ENCODE data around the gene TTC23L. TPM values are rescaled to one million over a fixed set of nuclear protein-coding genes. Genes with fewer than 3 reads are reported as not detected.
"Not testable (repeated sequence)": the region's sequence is repeated elsewhere in the genome, so short reads cannot be mapped to it uniquely, and the experiment has no call there.

TTC23L gene
- total and polyA plus RNA-seq, 4 donors: 4.1 to 6.1 (median 4.9) TPM

- WGBS (ENCODE audit: insufficient coverage): no CpG with 5 or more reads among the region's 1 CpG
- no peaks in the 10 kb centered on the region for H3K4me1 ChIP-seq (ENCODE audit: control insufficient read depth, insufficient read depth, low read length)
- H3K27me3 ChIP-seq (ENCODE audit: control insufficient read depth, insufficient read depth, low read length): no peaks in the 10 kb centered on the region
- H3K27ac ChIP-seq (ENCODE audit: low read depth, low read length): no peak overlapping the region
- H3K4me3 ChIP-seq (ENCODE audit: low read depth, low read length): no peak overlapping the region
- H3K36me3 ChIP-seq (ENCODE audit: control insufficient read depth, insufficient read depth, low read length): peaks cover 5% of the 10 kb centered on the region
- no peaks in the 10 kb centered on the region for H3K9me3 ChIP-seq (ENCODE audit: control insufficient read depth, insufficient read depth, low read length)
- DNase-seq (ENCODE audit: low read depth in 4 of 6, low spot score in 6 of 6): no peak
Measured at GRCh38 chr5:34811706-34812105, 27.3 kb upstream of the TTC23L start.

- no peak for DNase-seq (ENCODE audit: low read depth in 4 of 6, low spot score in 6 of 6)
- Histone ChIP-seq H3K4me3 (ENCODE audit: low read depth, low read length) (no peak overlapping the region), H3K9me3 (ENCODE audit: control insufficient read depth, insufficient read depth, low read length) (no peaks in the 10 kb centered on the region), H3K27me3 (ENCODE audit: control insufficient read depth, insufficient read depth, low read length) (no peaks in the 10 kb centered on the region), H3K27ac (ENCODE audit: low read depth, low read length) (no peak overlapping the region), H3K4me1 (ENCODE audit: control insufficient read depth, insufficient read depth, low read length) (no peaks in the 10 kb centered on the region), H3K36me3 (ENCODE audit: control insufficient read depth, insufficient read depth, low read length) (peaks cover 5% of the 10 kb centered on the region)
- WGBS (ENCODE audit: insufficient coverage): no CpG with 5 or more reads among the region's 3 CpGs
Measured at GRCh38 chr5:34813509-34813908, 25.5 kb upstream of the TTC23L start.

GRCh38 chr5:34817558-34818351 is 21.2 kb upstream of the TTC23L start:
- H3K4me3 ChIP-seq (ENCODE audit: low read depth, low read length): no peak overlapping the region
- H3K27me3 ChIP-seq (ENCODE audit: control insufficient read depth, insufficient read depth, low read length): no peaks in the 10 kb centered on the region
- no peak for DNase-seq (ENCODE audit: low read depth in 4 of 6, low spot score in 6 of 6)
- H3K27ac ChIP-seq (ENCODE audit: low read depth, low read length): no peak overlapping the region
- no peaks in the 10 kb centered on the region for H3K9me3 ChIP-seq (ENCODE audit: control insufficient read depth, insufficient read depth, low read length)
- WGBS (ENCODE audit: insufficient coverage): 60% methylated on average over 1 of the region's 3 CpGs
- H3K4me1 ChIP-seq (ENCODE audit: control insufficient read depth, insufficient read depth, low read length): no peaks in the 10 kb centered on the region
- peaks cover 3% of the 10 kb centered on the region for H3K36me3 ChIP-seq (ENCODE audit: control insufficient read depth, insufficient read depth, low read length)

- H3K4me1 ChIP-seq (ENCODE audit: control insufficient read depth, insufficient read depth, low read length): no peaks in the 10 kb centered on the region
- DNase-seq (ENCODE audit: low read depth in 4 of 6, low spot score in 6 of 6): no peak
- no peak overlapping the region for H3K27ac ChIP-seq (ENCODE audit: low read depth, low read length)
- no peak overlapping the region for H3K4me3 ChIP-seq (ENCODE audit: low read depth, low read length)
- no peaks in the 10 kb centered on the region for H3K9me3 ChIP-seq (ENCODE audit: control insufficient read depth, insufficient read depth, low read length)
- no CpG with 5 or more reads among the region's 3 CpGs for WGBS (ENCODE audit: insufficient coverage)
- peaks cover 3% of the 10 kb centered on the region for H3K36me3 ChIP-seq (ENCODE audit: control insufficient read depth, insufficient read depth, low read length)
- no peaks in the 10 kb centered on the region for H3K27me3 ChIP-seq (ENCODE audit: control insufficient read depth, insufficient read depth, low read length)
Measured at GRCh38 chr5:34818717-34819116, 20.2 kb upstream of the TTC23L start.

GRCh38 chr5:34820593-34820992 is 18.4 kb upstream of the TTC23L start:
- Histone ChIP-seq H3K27me3 (ENCODE audit: control insufficient read depth, insufficient read depth, low read length) (no peaks in the 10 kb centered on the region), H3K27ac (ENCODE audit: low read depth, low read length) (no peak overlapping the region), H3K9me3 (ENCODE audit: control insufficient read depth, insufficient read depth, low read length) (no peaks in the 10 kb centered on the region), H3K4me3 (ENCODE audit: low read depth, low read length) (no peak overlapping the region), H3K36me3 (ENCODE audit: control insufficient read depth, insufficient read depth, low read length) (no peaks in the 10 kb centered on the region), H3K4me1 (ENCODE audit: control insufficient read depth, insufficient read depth, low read length) (no peaks in the 10 kb centered on the region)
- no peak for DNase-seq (ENCODE audit: low read depth in 4 of 6, low spot score in 6 of 6)
- 92% methylated on average over 1 of the region's 1 CpG for WGBS (ENCODE audit: insufficient coverage)

- no peaks in the 10 kb centered on the region for H3K27me3 ChIP-seq (ENCODE audit: control insufficient read depth, insufficient read depth, low read length)
- H3K36me3 ChIP-seq (ENCODE audit: control insufficient read depth, insufficient read depth, low read length): peaks cover 6% of the 10 kb centered on the region
- 99% methylated on average over 7 of the region's 8 CpGs for WGBS (ENCODE audit: insufficient coverage)
Measured at GRCh38 chr5:34822956-34823715, 15.8 kb upstream of the TTC23L start.

GRCh38 chr5:34826347-34826746 is 12.6 kb upstream of the TTC23L start:
- H3K4me3 ChIP-seq (ENCODE audit: low read depth, low read length): no peak overlapping the region
- 60% methylated on average over 1 of the region's 6 CpGs for WGBS (ENCODE audit: insufficient coverage)
- peaks cover 14% of the 10 kb centered on the region for H3K36me3 ChIP-seq (ENCODE audit: control insufficient read depth, insufficient read depth, low read length)
- no peaks in the 10 kb centered on the region for H3K27me3 ChIP-seq (ENCODE audit: control insufficient read depth, insufficient read depth, low read length)
- no peak for DNase-seq (ENCODE audit: low read depth in 4 of 6, low spot score in 6 of 6)
- no peaks in the 10 kb centered on the region for H3K4me1 ChIP-seq (ENCODE audit: control insufficient read depth, insufficient read depth, low read length)
- no peak overlapping the region for H3K27ac ChIP-seq (ENCODE audit: low read depth, low read length)
- no peaks in the 10 kb centered on the region for H3K9me3 ChIP-seq (ENCODE audit: control insufficient read depth, insufficient read depth, low read length)

More at GRCh38 chr5:34822956-34823715, 15.8 kb upstream of the TTC23L start:
- Histone ChIP-seq H3K4me3 (ENCODE audit: low read depth, low read length) (no peak overlapping the region), H3K9me3 (ENCODE audit: control insufficient read depth, insufficient read depth, low read length) (no peaks in the 10 kb centered on the region), H3K4me1 (ENCODE audit: control insufficient read depth, insufficient read depth, low read length) (no peaks in the 10 kb centered on the region), H3K27ac (ENCODE audit: low read depth, low read length) (no peak overlapping the region)
- DNase-seq (ENCODE audit: low read depth in 4 of 6, low spot score in 6 of 6): no peak

GRCh38 chr5:34827588-34828506 is 11.1 kb upstream of the TTC23L start:
- no peak overlapping the region for H3K4me3 ChIP-seq (ENCODE audit: low read depth, low read length)
- H3K36me3 ChIP-seq (ENCODE audit: control insufficient read depth, insufficient read depth, low read length): peaks cover 14% of the 10 kb centered on the region
- 96% methylated on average over 4 of the region's 6 CpGs for WGBS (ENCODE audit: insufficient coverage)
- H3K27me3 ChIP-seq (ENCODE audit: control insufficient read depth, insufficient read depth, low read length): no peaks in the 10 kb centered on the region
- DNase-seq (ENCODE audit: low read depth in 4 of 6, low spot score in 6 of 6): no peak
- no peaks in the 10 kb centered on the region for H3K4me1 ChIP-seq (ENCODE audit: control insufficient read depth, insufficient read depth, low read length)
- H3K27ac ChIP-seq (ENCODE audit: low read depth, low read length): no peak overlapping the region
- no peaks in the 10 kb centered on the region for H3K9me3 ChIP-seq (ENCODE audit: control insufficient read depth, insufficient read depth, low read length)

GRCh38 chr5:34830827-34831226 is 8.1 kb upstream of the TTC23L start:
- H3K27ac ChIP-seq (ENCODE audit: low read depth, low read length); H3K4me1 ChIP-seq (ENCODE audit: control insufficient read depth, insufficient read depth, low read length); H3K4me3 ChIP-seq (ENCODE audit: low read depth, low read length); H3K9me3 ChIP-seq (ENCODE audit: control insufficient read depth, insufficient read depth, low read length); H3K27me3 ChIP-seq (ENCODE audit: control insufficient read depth, insufficient read depth, low read length); DNase-seq (ENCODE audit: low read depth in 4 of 6, low spot score in 6 of 6): not testable (repeated sequence)
- peaks cover 14% of the 10 kb centered on the region for H3K36me3 ChIP-seq (ENCODE audit: control insufficient read depth, insufficient read depth, low read length)
- 73% methylated on average over 5 of the region's 7 CpGs for WGBS (ENCODE audit: insufficient coverage)

All from spinal cord (tissue), 10 donors.